ENCODE data around the gene MTRR.

Gene MTRR

DNA sequence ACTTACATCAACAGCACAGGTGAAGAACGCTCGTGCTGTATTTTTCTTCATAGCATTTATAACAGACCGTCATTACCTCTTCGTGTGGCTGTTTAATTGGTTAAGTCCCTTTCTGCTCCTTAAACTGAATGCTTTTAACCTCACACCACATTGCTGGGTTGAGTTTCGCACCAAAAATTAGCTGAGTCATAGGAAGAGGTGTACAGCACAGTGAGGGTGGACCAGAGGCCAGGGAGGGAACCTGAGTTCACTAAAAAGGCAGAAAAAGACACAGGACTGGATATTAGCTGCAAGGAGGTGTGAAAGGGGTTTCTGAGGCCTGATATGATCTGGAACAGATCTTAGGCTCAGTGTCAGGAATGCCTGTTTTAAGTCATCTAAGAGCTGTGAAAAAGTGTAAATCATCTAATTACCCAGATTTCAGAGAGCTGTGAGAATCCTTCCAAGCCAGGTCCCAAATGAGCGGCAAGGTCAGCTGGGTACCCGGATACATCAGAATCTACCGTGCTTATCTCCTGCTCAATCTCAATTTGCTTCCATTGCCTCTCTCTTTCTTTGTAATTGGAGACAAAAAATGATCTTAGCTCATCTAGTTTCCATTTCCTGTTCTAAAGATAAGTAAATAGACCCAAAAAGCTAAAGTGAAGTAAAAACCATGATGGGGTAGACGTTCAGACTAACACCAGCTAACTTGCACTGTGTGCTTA lies 10.9 kb upstream of the MTRR start:
- no peak for DNase-seq (ENCODE audit: low read depth, low spot score)
- ChIA-PET CTCF (interaction anchor here (0.6 to 2.6 kb wide), 6 partner anchors 10 to 598 kb away, joined by 3 to 11 read pairs (median 4); partner anchors contain the start of genes FASTKD3 and MTRR), POLR2A (interaction anchor here (1.7 kb wide), 1 partner anchor 11 kb away, joined by 11 read pairs; the partner anchor contains the start of genes FASTKD3 and MTRR)
- no peak overlapping the region for H3K4me3 ChIP-seq (ENCODE audit: low read depth, low read length)
- TF ChIP-seq, protein P1, sequence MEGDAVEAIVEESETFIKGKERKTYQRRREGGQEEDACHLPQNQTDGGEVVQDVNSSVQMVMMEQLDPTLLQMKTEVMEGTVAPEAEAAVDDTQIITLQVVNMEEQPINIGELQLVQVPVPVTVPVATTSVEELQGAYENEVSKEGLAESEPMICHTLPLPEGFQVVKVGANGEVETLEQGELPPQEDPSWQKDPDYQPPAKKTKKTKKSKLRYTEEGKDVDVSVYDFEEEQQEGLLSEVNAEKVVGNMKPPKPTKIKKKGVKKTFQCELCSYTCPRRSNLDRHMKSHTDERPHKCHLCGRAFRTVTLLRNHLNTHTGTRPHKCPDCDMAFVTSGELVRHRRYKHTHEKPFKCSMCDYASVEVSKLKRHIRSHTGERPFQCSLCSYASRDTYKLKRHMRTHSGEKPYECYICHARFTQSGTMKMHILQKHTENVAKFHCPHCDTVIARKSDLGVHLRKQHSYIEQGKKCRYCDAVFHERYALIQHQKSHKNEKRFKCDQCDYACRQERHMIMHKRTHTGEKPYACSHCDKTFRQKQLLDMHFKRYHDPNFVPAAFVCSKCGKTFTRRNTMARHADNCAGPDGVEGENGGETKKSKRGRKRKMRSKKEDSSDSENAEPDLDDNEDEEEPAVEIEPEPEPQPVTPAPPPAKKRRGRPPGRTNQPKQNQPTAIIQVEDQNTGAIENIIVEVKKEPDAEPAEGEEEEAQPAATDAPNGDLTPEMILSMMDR (IDR thresholded peaks at IDR 0.05; ENCODE audit: insufficient read depth, low read length, missing control alignments) = no peak

DNA sequence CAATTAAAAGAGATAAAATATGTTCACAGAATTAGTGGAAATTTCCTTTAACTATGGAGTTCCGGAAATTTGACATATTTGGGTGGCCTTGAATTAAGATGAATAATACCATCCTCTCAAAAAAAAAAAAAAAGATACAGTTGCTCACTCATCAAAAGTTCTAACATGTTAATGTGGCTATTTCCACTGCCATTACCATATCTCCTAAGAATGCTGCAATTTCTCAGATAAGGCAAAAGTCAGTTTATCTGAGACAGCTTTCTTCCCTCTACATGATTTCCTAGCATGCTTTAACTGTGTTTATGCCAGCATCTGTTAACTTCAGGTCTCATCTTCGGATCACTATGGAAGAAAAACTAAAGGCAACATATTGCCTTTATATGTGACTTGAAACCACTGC lies 2.8 kb upstream of the MTRR start:
- no peak for DNase-seq (ENCODE audit: low read depth, low spot score)
- POLR2A ChIA-PET = no interaction called here
- TF ChIP-seq, protein P1 (IDR thresholded peaks at IDR 0.05; ENCODE audit: insufficient read depth, low read length, missing control alignments) = no peak
- H3K4me3 ChIP-seq (ENCODE audit: low read depth, low read length) = no peak overlapping the region
- CTCF ChIA-PET = interaction anchor here (0.8 to 1.5 kb wide), 3 partner anchors 11 to 21 kb away, joined by 3 to 7 read pairs (median 4); no protein-coding TSS in a partner anchor

DNA sequence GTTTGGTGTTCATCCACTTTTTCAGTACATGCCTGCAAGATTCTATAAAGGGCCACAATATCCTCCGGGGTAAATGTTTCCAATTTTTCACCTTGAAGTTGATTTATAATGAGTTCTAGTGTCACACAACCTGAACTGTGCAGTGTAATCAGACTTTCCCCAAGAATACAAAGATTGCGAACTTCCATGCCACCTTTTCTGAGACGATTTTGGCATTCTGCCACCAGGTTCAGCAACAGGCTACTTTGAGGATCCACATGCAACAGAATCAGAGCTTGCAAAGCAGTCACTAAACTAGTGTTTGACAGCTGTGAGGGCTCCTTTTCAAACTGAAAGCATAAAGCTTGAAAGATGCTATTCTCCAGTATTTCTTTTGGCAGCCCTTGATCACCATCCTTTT lies 1.7 kb upstream of the MTRR start:
- DNase-seq (ENCODE audit: low read depth, low spot score) = no peak
- TF ChIP-seq, protein P1 (IDR thresholded peaks at IDR 0.05; ENCODE audit: insufficient read depth, low read length, missing control alignments) = no peak
- ChIA-PET POLR2A (no interaction called here), CTCF (interaction anchor here (1.4 to 1.5 kb wide), 2 partner anchors 11 to 20 kb away, joined by 3 to 7 read pairs; no protein-coding TSS in a partner anchor)
- H3K4me3 ChIP-seq (ENCODE audit: low read depth, low read length) = no peak overlapping the region

DNA sequence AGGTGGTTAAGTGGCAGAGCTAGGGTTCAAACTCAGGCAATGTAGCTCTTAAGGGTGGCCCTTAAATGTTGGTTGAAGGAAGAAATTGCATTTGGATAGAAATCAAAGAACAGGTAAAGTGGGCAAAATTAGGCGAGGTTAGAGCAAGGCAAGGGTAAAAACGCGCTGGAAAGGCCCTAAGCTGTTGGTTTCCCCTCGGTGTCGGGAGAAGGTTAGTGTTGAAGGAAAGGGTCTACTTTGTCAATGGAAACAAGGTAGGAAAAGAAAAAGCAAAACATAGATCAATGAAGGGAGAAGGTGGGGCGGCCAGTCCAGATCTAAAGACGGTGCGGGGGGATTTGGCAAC lies 548 bp upstream of the MTRR start:
- CTCF ChIA-PET = interaction anchor here (1.9 to 9.7 kb wide), 2 partner anchors 10 to 18 kb away, joined by 6 to 98 read pairs; no protein-coding TSS in a partner anchor
- no peak for DNase-seq (ENCODE audit: low read depth, low spot score)
- peak overlapping the region; percentile 86 for H3K4me3 ChIP-seq (ENCODE audit: low read depth, low read length)
- TF ChIP-seq, protein P1 (IDR thresholded peaks at IDR 0.05; ENCODE audit: insufficient read depth, low read length, missing control alignments) = no peak
- POLR2A ChIA-PET = interaction anchor here (1.5 kb wide), 1 partner anchor 10 kb away, joined by 11 read pairs; no protein-coding TSS in a partner anchor

DNA sequence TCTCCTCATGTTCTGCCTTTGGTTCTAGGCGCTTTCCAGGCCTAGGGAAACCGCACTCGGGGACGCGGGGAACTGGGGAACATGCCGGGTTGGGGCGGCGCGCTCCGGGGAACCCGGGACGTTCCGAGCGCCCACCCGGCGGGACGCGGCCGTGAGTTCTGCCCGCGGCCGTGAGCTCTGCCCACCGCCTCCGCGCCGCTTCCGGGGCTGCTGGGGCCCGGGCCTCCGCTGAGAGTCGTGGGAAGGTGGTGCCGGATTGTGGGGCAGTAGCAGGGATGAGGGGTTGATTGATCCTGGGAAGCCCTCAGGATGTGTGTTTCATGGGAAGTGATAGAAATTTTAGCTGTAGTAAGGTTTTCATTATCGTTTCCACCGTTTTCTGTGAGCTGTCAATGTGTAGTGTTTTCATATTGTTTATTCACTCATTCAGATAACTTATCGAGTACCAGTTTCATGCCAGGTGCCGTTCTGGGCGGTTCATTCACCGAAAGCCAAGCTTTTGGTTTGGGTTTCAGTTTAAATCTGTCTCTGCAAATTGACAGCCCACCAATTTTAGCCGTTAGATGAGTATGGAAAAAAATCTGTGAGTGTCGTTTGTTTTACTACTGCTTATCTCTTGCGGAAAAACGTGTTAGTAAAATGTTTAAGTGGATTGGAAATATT lies 657 bp downstream of the MTRR start:
- peak overlapping the region; percentile 86 for H3K4me3 ChIP-seq (ENCODE audit: low read depth, low read length)
- ChIA-PET CTCF (interaction anchor here (1.0 to 9.7 kb wide), 4 partner anchors 9 to 17 kb away, joined by 3 to 98 read pairs (median 4); no protein-coding TSS in a partner anchor), POLR2A (interaction anchor here (1.5 kb wide), 1 partner anchor 12 kb away, joined by 11 read pairs; no protein-coding TSS in a partner anchor)
- DNase-seq (ENCODE audit: low read depth, low spot score) = no peak
- TF ChIP-seq, protein P1 (IDR thresholded peaks at IDR 0.05; ENCODE audit: insufficient read depth, low read length, missing control alignments) = no peak

DNA sequence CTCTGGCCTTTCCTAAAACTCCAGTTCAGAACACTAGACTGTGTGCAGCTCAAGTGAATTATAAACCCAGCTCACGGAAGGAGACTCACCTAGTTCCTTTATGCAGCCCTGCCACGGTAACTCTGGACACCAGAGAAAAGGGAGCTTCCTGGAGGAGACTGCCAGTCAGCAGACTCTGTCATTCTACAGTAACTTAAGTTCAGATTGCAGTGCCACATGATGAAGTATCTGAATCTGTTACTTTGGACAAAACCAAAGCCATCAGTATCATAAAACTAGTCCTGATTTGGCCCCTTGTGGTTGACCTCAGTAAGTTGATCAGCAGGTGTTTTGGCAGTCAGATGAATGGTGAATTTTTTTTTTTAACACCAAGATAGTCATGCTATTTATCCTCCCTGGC lies 2.7 kb downstream of the MTRR start:
- CTCF ChIA-PET = interaction anchor here (0.9 to 9.7 kb wide), 2 partner anchors 15 to 55 kb away, joined by 3 to 98 read pairs; no protein-coding TSS in a partner anchor

More for the DNA sequence above, 2.7 kb downstream of the MTRR start:
- POLR2A ChIA-PET = no interaction called here
- TF ChIP-seq, protein P1 (IDR thresholded peaks at IDR 0.05; ENCODE audit: insufficient read depth, low read length, missing control alignments) = no peak
- DNase-seq (ENCODE audit: low read depth, low spot score) = no peak
- no peak overlapping the region for H3K4me3 ChIP-seq (ENCODE audit: low read depth, low read length)
